ENCODE data around the gene ABCC9.
"Not testable (repeated sequence)": the region's sequence is repeated elsewhere in the genome, so short reads cannot be mapped to it uniquely, and the experiment has no call there.

ABCC9 gene

GRCh38 chr12:21818627-21819026 lies 122.6 kb downstream of the ABCC9 start:
- no peak for DNase-seq (ENCODE audit: low spot score)
- FAIRE-seq = no peak

GRCh38 chr12:21815306-21816062 lies 125.7 kb downstream of the ABCC9 start:
- FAIRE-seq (no peak), DNase-seq (ENCODE audit: low spot score) (no peak)

GRCh38 chr12:21814814-21815213 lies 126.4 kb downstream of the ABCC9 start:
- DNase-seq (ENCODE audit: low spot score) (no peak), FAIRE-seq (no peak)

- DNase-seq (ENCODE audit: low spot score) (no peak), FAIRE-seq (no peak)
These were observed 126.9 kb downstream of the ABCC9 start for GRCh38 chr12:21814327-21814726.

- DNase-seq (ENCODE audit: low spot score) (no peak), FAIRE-seq (no peak)
These were observed 127.5 kb downstream of the ABCC9 start for GRCh38 chr12:21813751-21814150.

GRCh38 chr12:21813125-21813524 lies 128.1 kb downstream of the ABCC9 start:
- no peak for FAIRE-seq
- DNase-seq (ENCODE audit: low spot score) = no peak

- DNase-seq (ENCODE audit: low spot score); FAIRE-seq: not testable (repeated sequence)
These were observed 128.9 kb downstream of the ABCC9 start for GRCh38 chr12:21812340-21812739.

- FAIRE-seq (no peak), DNase-seq (ENCODE audit: low spot score) (no peak)
These were observed 132.1 kb downstream of the ABCC9 start for GRCh38 chr12:21809100-21809499.

- DNase-seq (ENCODE audit: low spot score) = no peak
- no peak for FAIRE-seq
These were observed 135.0 kb downstream of the ABCC9 start for GRCh38 chr12:21806255-21806654.

GRCh38 chr12:21801522-21802288 lies 139.5 kb downstream of the ABCC9 start:
- FAIRE-seq = peak; percentile 92
- peak; percentile 69 for DNase-seq (ENCODE audit: low spot score)

GRCh38 chr12:21800011-21800410 lies 141.2 kb downstream of the ABCC9 start:
- FAIRE-seq (peak; percentile 81), DNase-seq (ENCODE audit: low spot score) (no peak)

- DNase-seq (ENCODE audit: low spot score) (no peak), FAIRE-seq (peak; percentile 44)
These were observed 143.7 kb downstream of the ABCC9 start for GRCh38 chr12:21797539-21797938.

GRCh38 chr12:21795648-21796328 lies 145.4 kb downstream of the ABCC9 start:
- FAIRE-seq (no peak), DNase-seq (ENCODE audit: low spot score) (no peak)

- DNase-seq (ENCODE audit: low spot score); FAIRE-seq: not testable (repeated sequence)
These were observed 146.2 kb downstream of the ABCC9 start for GRCh38 chr12:21794807-21795595.

GRCh38 chr12:21789687-21790086 lies 151.5 kb downstream of the ABCC9 start:
- not testable (repeated sequence) for DNase-seq (ENCODE audit: low spot score); FAIRE-seq

GRCh38 chr12:21788089-21788983 lies 152.9 kb downstream of the ABCC9 start:
- DNase-seq (ENCODE audit: low spot score) (no peak), FAIRE-seq (no peak)

GRCh38 chr12:21786041-21786531 lies 155.1 kb downstream of the ABCC9 start:
- DNase-seq (ENCODE audit: low spot score) (no peak), FAIRE-seq (no peak)

GRCh38 chr12:21782723-21783122 lies 158.5 kb downstream of the ABCC9 start:
- DNase-seq (ENCODE audit: low spot score); FAIRE-seq: not testable (repeated sequence)

- DNase-seq (ENCODE audit: low spot score) (no peak), FAIRE-seq (no peak)
These were observed 160.4 kb downstream of the ABCC9 start for GRCh38 chr12:21780786-21781185.

- no peak for FAIRE-seq
- DNase-seq (ENCODE audit: low spot score) = no peak
These were observed 165.1 kb downstream of the ABCC9 start for GRCh38 chr12:21776175-21776574.

All from RCC 7860 (cell line).